Measurements from ENCODE around the gene ZNF491. TPM values are rescaled to one million over a fixed set of nuclear protein-coding genes. Genes with fewer than 3 reads are reported as not detected.

Gene ZNF491
- total RNA-seq, 1 experiment from 2014 or later = 0.98 TPM

DNA sequence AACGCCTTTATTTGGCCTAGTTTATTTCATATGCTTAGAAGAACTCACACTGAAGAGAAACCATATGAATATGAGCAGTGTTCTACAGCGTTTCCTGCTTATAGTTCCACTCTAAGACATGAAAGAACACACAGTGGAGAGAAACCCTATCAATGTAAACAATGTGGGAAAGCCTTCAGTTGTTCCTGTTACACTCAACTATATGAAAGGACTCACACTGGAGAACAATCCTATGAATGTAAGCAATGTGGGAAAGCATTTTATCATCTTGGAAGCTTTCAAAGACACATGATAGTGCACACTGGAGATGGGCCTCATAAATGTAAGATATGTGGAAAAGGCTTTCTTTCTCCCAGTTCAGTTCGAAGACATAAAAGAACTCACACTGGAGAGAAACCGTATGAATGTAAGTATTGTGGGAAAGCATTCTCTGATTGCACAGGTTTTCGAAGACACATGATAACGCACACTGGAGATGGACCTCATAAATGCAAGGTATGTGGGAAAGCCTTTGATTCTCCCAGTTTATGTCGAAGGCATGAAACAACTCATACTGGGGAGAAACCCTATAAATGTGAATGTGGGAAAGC is 17.8 kb upstream of the ZNF491 start:
- no peak overlapping the region for H3K4me3 ChIP-seq (ENCODE audit: low read depth in 2 of 2, low read length in 2 of 2)
- intact Hi-C loops (cut with micrococcal nuclease; ENCODE audit: unreplicated experiment) = no loop called here
- no peaks in the 10 kb centered on the region for H3K36me3 ChIP-seq (ENCODE audit: control insufficient read depth, insufficient read depth, low read length)
- POLR2A ChIA-PET = no interaction called here
- ATAC-seq = no peak
- H3K27ac ChIP-seq (ENCODE audit: low read length) = no peak overlapping the region
- no peak for DNase-seq (ENCODE audit: low read depth, low spot score)
- TF ChIP-seq POLR2AphosphoS5 (IDR thresholded peaks at IDR 0.05; ENCODE audit: low read depth, low read length) (no peak), SIN3A (IDR thresholded peaks at IDR 0.05; ENCODE audit: borderline replicate concordance, insufficient read depth, low read depth, low read length) (no peak), TCF7L2 (IDR thresholded peaks at IDR 0.05; ENCODE audit: low read depth, low read length) (no peak)
- TF ChIP-seq, protein P1, sequence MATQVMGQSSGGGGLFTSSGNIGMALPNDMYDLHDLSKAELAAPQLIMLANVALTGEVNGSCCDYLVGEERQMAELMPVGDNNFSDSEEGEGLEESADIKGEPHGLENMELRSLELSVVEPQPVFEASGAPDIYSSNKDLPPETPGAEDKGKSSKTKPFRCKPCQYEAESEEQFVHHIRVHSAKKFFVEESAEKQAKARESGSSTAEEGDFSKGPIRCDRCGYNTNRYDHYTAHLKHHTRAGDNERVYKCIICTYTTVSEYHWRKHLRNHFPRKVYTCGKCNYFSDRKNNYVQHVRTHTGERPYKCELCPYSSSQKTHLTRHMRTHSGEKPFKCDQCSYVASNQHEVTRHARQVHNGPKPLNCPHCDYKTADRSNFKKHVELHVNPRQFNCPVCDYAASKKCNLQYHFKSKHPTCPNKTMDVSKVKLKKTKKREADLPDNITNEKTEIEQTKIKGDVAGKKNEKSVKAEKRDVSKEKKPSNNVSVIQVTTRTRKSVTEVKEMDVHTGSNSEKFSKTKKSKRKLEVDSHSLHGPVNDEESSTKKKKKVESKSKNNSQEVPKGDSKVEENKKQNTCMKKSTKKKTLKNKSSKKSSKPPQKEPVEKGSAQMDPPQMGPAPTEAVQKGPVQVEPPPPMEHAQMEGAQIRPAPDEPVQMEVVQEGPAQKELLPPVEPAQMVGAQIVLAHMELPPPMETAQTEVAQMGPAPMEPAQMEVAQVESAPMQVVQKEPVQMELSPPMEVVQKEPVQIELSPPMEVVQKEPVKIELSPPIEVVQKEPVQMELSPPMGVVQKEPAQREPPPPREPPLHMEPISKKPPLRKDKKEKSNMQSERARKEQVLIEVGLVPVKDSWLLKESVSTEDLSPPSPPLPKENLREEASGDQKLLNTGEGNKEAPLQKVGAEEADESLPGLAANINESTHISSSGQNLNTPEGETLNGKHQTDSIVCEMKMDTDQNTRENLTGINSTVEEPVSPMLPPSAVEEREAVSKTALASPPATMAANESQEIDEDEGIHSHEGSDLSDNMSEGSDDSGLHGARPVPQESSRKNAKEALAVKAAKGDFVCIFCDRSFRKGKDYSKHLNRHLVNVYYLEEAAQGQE (IDR thresholded peaks at IDR 0.05; ENCODE audit: insufficient read depth in 1 of 2, low read depth in 2 of 2, low read length in 1 of 2) = no peak
- TF ChIP-seq, protein P2, sequence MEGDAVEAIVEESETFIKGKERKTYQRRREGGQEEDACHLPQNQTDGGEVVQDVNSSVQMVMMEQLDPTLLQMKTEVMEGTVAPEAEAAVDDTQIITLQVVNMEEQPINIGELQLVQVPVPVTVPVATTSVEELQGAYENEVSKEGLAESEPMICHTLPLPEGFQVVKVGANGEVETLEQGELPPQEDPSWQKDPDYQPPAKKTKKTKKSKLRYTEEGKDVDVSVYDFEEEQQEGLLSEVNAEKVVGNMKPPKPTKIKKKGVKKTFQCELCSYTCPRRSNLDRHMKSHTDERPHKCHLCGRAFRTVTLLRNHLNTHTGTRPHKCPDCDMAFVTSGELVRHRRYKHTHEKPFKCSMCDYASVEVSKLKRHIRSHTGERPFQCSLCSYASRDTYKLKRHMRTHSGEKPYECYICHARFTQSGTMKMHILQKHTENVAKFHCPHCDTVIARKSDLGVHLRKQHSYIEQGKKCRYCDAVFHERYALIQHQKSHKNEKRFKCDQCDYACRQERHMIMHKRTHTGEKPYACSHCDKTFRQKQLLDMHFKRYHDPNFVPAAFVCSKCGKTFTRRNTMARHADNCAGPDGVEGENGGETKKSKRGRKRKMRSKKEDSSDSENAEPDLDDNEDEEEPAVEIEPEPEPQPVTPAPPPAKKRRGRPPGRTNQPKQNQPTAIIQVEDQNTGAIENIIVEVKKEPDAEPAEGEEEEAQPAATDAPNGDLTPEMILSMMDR (IDR thresholded peaks at IDR 0.05) = no peak
- in situ Hi-C loops (cut with HindIII; ENCODE audit: low pct_unique_long_range_greater_than_20kb, low sequenced_read_pairs) = no loop called here
- peaks cover 59% of the 10 kb centered on the region for H3K9me3 ChIP-seq (ENCODE audit: control insufficient read depth, insufficient read depth, low read depth, low read length)
- no TSS peak for BruUV-seq (replicated peaks)
- CTCF ChIA-PET = no interaction called here
- H3K27me3 ChIP-seq (ENCODE audit: control insufficient read depth, insufficient read depth, low read length) = no peaks in the 10 kb centered on the region
- no peaks in the 10 kb centered on the region for H3K4me1 ChIP-seq (ENCODE audit: control insufficient read depth, insufficient read depth, low read length)

DNA sequence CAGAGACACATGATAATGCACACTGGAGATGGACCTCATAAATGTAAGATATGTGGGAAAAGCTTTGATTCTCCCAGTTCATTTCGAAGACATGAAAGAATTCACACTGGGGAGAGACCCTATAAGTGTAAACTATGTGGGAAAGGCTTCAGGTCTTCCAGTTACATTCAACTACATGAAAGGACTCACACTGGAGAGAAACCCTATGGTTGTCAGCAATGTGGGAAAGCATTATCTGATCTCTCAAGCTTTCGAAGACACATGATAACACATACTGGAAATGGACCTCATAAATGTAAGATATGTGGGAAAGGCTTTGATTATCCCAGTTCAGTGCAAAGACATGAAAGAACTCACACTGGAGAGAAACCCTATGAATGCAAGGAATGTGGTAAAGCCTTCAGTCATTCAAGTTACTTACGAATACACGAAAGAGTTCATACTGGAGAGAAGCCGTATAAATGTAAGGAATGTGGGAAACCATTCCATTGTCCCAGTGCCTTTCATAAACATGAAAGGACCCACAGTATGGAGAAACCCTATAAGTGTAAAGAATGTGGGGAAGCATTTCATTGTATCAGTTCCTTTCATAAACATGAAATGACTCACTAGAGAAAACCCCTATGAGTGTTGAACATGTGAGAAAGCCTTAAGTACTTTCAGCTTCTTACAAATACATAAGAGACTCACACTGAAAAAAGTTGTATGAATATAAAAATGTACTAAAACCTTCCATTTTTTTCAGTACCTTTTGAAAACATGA is 16.8 kb upstream of the ZNF491 start:
- CTCF ChIA-PET = no interaction called here
- ATAC-seq (no peak), DNase-seq (ENCODE audit: low read depth, low spot score) (no peak)
- in situ Hi-C loops (cut with HindIII; ENCODE audit: low pct_unique_long_range_greater_than_20kb, low sequenced_read_pairs) = no loop called here
- no peaks in the 10 kb centered on the region for H3K36me3 ChIP-seq (ENCODE audit: control insufficient read depth, insufficient read depth, low read length)
- no peak for TF ChIP-seq TCF7L2 (IDR thresholded peaks at IDR 0.05; ENCODE audit: low read depth, low read length)
- no peak overlapping the region for H3K27ac ChIP-seq (ENCODE audit: low read length)
- H3K9me3 ChIP-seq (ENCODE audit: control insufficient read depth, insufficient read depth, low read depth, low read length) = peaks cover 56% of the 10 kb centered on the region
- H3K27me3 ChIP-seq (ENCODE audit: control insufficient read depth, insufficient read depth, low read length) = no peaks in the 10 kb centered on the region
- H3K4me1 ChIP-seq (ENCODE audit: control insufficient read depth, insufficient read depth, low read length) = no peaks in the 10 kb centered on the region
- POLR2A ChIA-PET = no interaction called here
- intact Hi-C loops (cut with micrococcal nuclease; ENCODE audit: unreplicated experiment) = no loop called here
- no TSS peak for BruUV-seq (replicated peaks)
- H3K4me3 ChIP-seq (ENCODE audit: low read depth in 2 of 2, low read length in 2 of 2) = no peak overlapping the region

DNA sequence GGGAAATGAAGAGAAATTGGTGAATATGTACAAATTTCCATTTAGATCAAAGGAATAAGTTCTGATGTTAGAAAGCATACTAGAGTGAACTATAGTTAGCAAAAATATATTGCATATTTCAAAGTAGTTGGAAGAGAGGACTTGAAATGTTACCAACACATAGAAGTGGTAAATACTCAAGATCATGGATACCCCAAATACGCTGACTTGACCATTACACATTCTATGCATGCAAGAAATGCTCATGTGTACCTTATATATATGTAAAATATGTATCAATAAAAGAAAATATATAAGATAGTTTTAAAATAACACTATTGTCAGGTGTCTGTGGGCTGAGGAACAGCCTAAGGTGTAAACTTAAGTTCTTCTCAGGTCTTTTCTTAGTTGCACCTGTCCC is 14.6 kb upstream of the ZNF491 start:
- CTCF ChIA-PET = no interaction called here
- ATAC-seq (no peak), DNase-seq (ENCODE audit: low read depth, low spot score) (no peak)
- H3K9me3 ChIP-seq (ENCODE audit: control insufficient read depth, insufficient read depth, low read depth, low read length) = peaks cover 54% of the 10 kb centered on the region
- POLR2A ChIA-PET = no interaction called here
- no peaks in the 10 kb centered on the region for H3K36me3 ChIP-seq (ENCODE audit: control insufficient read depth, insufficient read depth, low read length)
- in situ Hi-C loops (cut with HindIII; ENCODE audit: low pct_unique_long_range_greater_than_20kb, low sequenced_read_pairs) (no loop called here), intact Hi-C loops (cut with micrococcal nuclease; ENCODE audit: unreplicated experiment) (no loop called here)
- no TSS peak for BruUV-seq (replicated peaks)
- no peaks in the 10 kb centered on the region for H3K27me3 ChIP-seq (ENCODE audit: control insufficient read depth, insufficient read depth, low read length)
- H3K4me3 ChIP-seq (ENCODE audit: low read depth in 2 of 2, low read length in 2 of 2) = no peak overlapping the region
- no peak overlapping the region for H3K27ac ChIP-seq (ENCODE audit: low read length)
- no peaks in the 10 kb centered on the region for H3K4me1 ChIP-seq (ENCODE audit: control insufficient read depth, insufficient read depth, low read length)
- TF ChIP-seq SIN3A (IDR thresholded peaks at IDR 0.05; ENCODE audit: borderline replicate concordance, insufficient read depth, low read depth, low read length) (no peak), TCF7L2 (IDR thresholded peaks at IDR 0.05; ENCODE audit: low read depth, low read length) (no peak), POLR2AphosphoS5 (IDR thresholded peaks at IDR 0.05; ENCODE audit: low read depth, low read length) (no peak)
- TF ChIP-seq, protein P1 (IDR thresholded peaks at IDR 0.05; ENCODE audit: insufficient read depth in 1 of 2, low read depth in 2 of 2, low read length in 1 of 2) = no peak
- TF ChIP-seq, protein P2 (IDR thresholded peaks at IDR 0.05) = no peak
